DND-41 (cell line): ENCODE results near the gene MET.

Source experiments
- EZH2 ChIP-seq: IDR thresholded peaks from 3 replicates; pipeline ENCODE4 v1.6.1; 2012; ENCODE audit warnings: borderline replicate concordance, low read depth, mild to moderate bottlenecking, moderate library complexity, low read length, inconsistent platforms; ENCODE audit not compliant: severe bottlenecking
- TF ChIP-seq, protein P1 (sequence below): IDR thresholded peaks from 2 replicates; pipeline ENCODE4 v1.5.1; 2012; ENCODE audit warnings: borderline replicate concordance, low read length, moderate library complexity, mild to moderate bottlenecking; ENCODE audit not compliant: poor library complexity, severe bottlenecking; ENCODE audit errors: extremely low read depth

GRCh38 chr7:116785843-116786242 lies 113.8 kb downstream of the MET start:
- TF ChIP-seq, protein P1, sequence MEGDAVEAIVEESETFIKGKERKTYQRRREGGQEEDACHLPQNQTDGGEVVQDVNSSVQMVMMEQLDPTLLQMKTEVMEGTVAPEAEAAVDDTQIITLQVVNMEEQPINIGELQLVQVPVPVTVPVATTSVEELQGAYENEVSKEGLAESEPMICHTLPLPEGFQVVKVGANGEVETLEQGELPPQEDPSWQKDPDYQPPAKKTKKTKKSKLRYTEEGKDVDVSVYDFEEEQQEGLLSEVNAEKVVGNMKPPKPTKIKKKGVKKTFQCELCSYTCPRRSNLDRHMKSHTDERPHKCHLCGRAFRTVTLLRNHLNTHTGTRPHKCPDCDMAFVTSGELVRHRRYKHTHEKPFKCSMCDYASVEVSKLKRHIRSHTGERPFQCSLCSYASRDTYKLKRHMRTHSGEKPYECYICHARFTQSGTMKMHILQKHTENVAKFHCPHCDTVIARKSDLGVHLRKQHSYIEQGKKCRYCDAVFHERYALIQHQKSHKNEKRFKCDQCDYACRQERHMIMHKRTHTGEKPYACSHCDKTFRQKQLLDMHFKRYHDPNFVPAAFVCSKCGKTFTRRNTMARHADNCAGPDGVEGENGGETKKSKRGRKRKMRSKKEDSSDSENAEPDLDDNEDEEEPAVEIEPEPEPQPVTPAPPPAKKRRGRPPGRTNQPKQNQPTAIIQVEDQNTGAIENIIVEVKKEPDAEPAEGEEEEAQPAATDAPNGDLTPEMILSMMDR = no peak
- TF ChIP-seq EZH2 = no peak
